HepG2 (cell line): ENCODE measurements around the gene FNDC8. TPM values are rescaled to one million over a fixed set of nuclear protein-coding genes. Genes with fewer than 3 reads are reported as not detected.

Experiments used
- ATAC-seq: fragments of 200-7000 bp; cut with Tn5 transposase; 3 replicates; pipeline ENCODE4 v1.9.1; 2020; ENCODE audit warnings: mild to moderate bottlenecking, moderate library complexity
- BruUV-seq: library from RNA; stranded (reverse); fragments of 400-500 nt; replicated peaks from 2 replicates; lab custom pipeline; 2021; lab: Mats Ljungman, UMichigan
- CTCF ChIA-PET: fragments of 300-600 bp; formaldehyde crosslinking; extraction: SDS; loops from one replicate; lab custom pipeline; 2021; ENCODE audit warnings: low total read pairs, inconsistent platforms, low intra/inter-chr PET ratio; lab: Yijun Ruan, JAX
- POLR2A ChIA-PET: fragments of 350-600 bp; sonication (Branson Sonifier 250); formaldehyde crosslinking; loops from one replicate; lab custom pipeline; 2020; ENCODE audit warnings: antibody characterized with exemption, inconsistent platforms; lab: Yijun Ruan, JAX
- DNase-seq: peaks from one replicate; pipeline ENCODE4 v3.0.0-alpha.2; 2015; ENCODE audit warnings: low spot score
- FAIRE-seq: peaks from 3 replicates; lab custom pipeline; 2011; peaks lifted over from hg19 to GRCh38; lab: Jason Lieb, UNC
- H2AFZ ChIP-seq: one replicate; pipeline ENCODE4 v1.6.1; 2011; ENCODE audit warnings: low read length, inconsistent platforms
- H3K27ac ChIP-seq: fragments of 300-600 bp; 3 replicates; pipeline ENCODE4 v1.8.0; 2011; ENCODE audit warnings: mixed run types, mild to moderate bottlenecking, mixed read lengths, low read length, inconsistent platforms; ENCODE audit not compliant: insufficient read depth; ENCODE audit errors: extremely low read length
- H3K27me3 ChIP-seq, 2 experiments: fragments of 200-600 bp in 1 of 2; 2 replicates in 1 of 2; 3 replicates in 1 of 2; pipeline versions ENCODE4 v1.6.0 to v1.8.0; 2011; ENCODE audit warnings: low read length in 2 of 2, mild to moderate bottlenecking in 2 of 2, moderate library complexity in 2 of 2, inconsistent platforms in 1 of 2; ENCODE audit not compliant: insufficient read depth in 2 of 2, control insufficient read depth in 1 of 2
- H3K36me3 ChIP-seq, 2 experiments: fragments of 200-600 bp in 1 of 2; replicated peaks in 1 of 2; 2 replicates in 1 of 2; 3 replicates in 1 of 2; pipeline versions ENCODE4 v1.5.1 to v1.8.0; 2011; ENCODE audit warnings: low read length in 2 of 2, inconsistent platforms in 1 of 2; ENCODE audit not compliant: insufficient read depth in 2 of 2, control insufficient read depth in 1 of 2
- H3K4me1 ChIP-seq: 2 replicates; pipeline ENCODE4 v1.5.1; 2012; ENCODE audit warnings: low read length, inconsistent platforms; ENCODE audit not compliant: insufficient read depth
- H3K4me2 ChIP-seq: 2 replicates; pipeline ENCODE4 v1.6.0; 2011; ENCODE audit warnings: low read depth, low read length, inconsistent platforms
- H3K4me3 ChIP-seq, 3 experiments: fragments of 200-600 bp in 1 of 3; sonication (generic), shearing (Covaris generic) in 1 of 3; replicated peaks in 1 of 3; 2 replicates each; pipeline ENCODE4 v1.5.1; 2011 to 2016; ENCODE audit warnings: low read length in 3 of 3, inconsistent platforms in 2 of 3, low read depth in 2 of 3, mild to moderate bottlenecking in 2 of 3, control low read depth in 1 of 3, mixed read lengths in 1 of 3; ENCODE audit not compliant: insufficient read depth in 1 of 3
- H3K79me2 ChIP-seq: one replicate; pipeline ENCODE4 v1.6.1; 2011; ENCODE audit warnings: low read length, inconsistent platforms; ENCODE audit not compliant: insufficient read depth
- H3K9ac ChIP-seq: 2 replicates; pipeline ENCODE4 v1.6.0; 2011; ENCODE audit warnings: mild to moderate bottlenecking, low read depth, low read length, inconsistent platforms; ENCODE audit not compliant: insufficient read depth
- H3K9me3 ChIP-seq: 2 replicates; pipeline ENCODE4 v1.5.1; 2012; ENCODE audit warnings: mild to moderate bottlenecking, low read length
- H4K20me1 ChIP-seq: 2 replicates; pipeline ENCODE4 v1.6.0; 2011; ENCODE audit warnings: inconsistent platforms, mild to moderate bottlenecking, low read length, moderate library complexity; ENCODE audit not compliant: insufficient read depth
- CHD2 ChIP-seq: IDR thresholded peaks from 2 replicates; pipeline ENCODE4 v1.6.1; 2011; ENCODE audit warnings: low read depth, low read length, improper control_type of control experiment
- FOXA1 ChIP-seq, 2 experiments: fragments of 450-650 bp in 1 of 2; sonication (generic) in 1 of 2; formaldehyde crosslinking in 1 of 2; IDR thresholded peaks; 2 replicates each; pipeline versions ENCODE4 v1.4.0 to v1.6.1; 2016 to 2020; ENCODE audit warnings: missing genetic modification reagents in 1 of 2
- MBNL3 ChIP-seq: fragments of 250-450 bp; sonication (Bioruptor Pico); conservative IDR thresholded peaks from 2 replicates; pipeline ENCODE4 v1.8.0; 2022; ENCODE audit warnings: mild to moderate bottlenecking, inconsistent platforms
- MEIS1 ChIP-seq: sonication (generic); formaldehyde crosslinking; IDR thresholded peaks from 2 replicates; pipeline ENCODE4 v1.9.0; 2021; ENCODE audit warnings: mild to moderate bottlenecking, missing genetic modification reagents, moderate library complexity, borderline replicate concordance
- NFATC3 ChIP-seq: sonication (generic); formaldehyde crosslinking; IDR thresholded peaks from 2 replicates; pipeline ENCODE4 v1.5.1; 2020; ENCODE audit warnings: mild to moderate bottlenecking, missing genetic modification reagents
- RARG ChIP-seq: sonication (generic); formaldehyde crosslinking; IDR thresholded peaks from 2 replicates; pipeline ENCODE4 v1.4.0; 2020; ENCODE audit warnings: low read depth, mild to moderate bottlenecking, missing genetic modification reagents
- SIN3A ChIP-seq: IDR thresholded peaks from 2 replicates; pipeline ENCODE4 v1.6.1; 2011; ENCODE audit warnings: low read depth, mild to moderate bottlenecking, control low read depth, low read length, borderline replicate concordance
- ZBTB21 ChIP-seq: sonication (generic); formaldehyde crosslinking; IDR thresholded peaks from 2 replicates; pipeline ENCODE4 v1.4.0; 2020; ENCODE audit warnings: missing genetic modification reagents
- ZFY ChIP-seq: sonication (generic); formaldehyde crosslinking; IDR thresholded peaks from 2 replicates; pipeline ENCODE4 v1.4.0; 2020; ENCODE audit warnings: missing genetic modification reagents
- ZNF382 ChIP-seq: sonication (generic); formaldehyde crosslinking; IDR thresholded peaks from 2 replicates; pipeline ENCODE4 v1.5.0; 2020; ENCODE audit warnings: missing genetic modification reagents, mild to moderate bottlenecking, borderline replicate concordance
- WGBS: methylation state at CpG from one replicate; pipeline ENCODE4 v1.1.6; 2017; ENCODE audit warnings: low lambda C conversion rate; 5-methylcytosine and 5-hydroxymethylcytosine counted together
- in situ Hi-C: cut with HindIII; loops from 2 replicates; pipeline ENCODE4 v1.10.0; 2017; ENCODE audit warnings: low pct_unique_long_range_greater_than_20kb; ENCODE audit not compliant: extremely low pct_ligation_motif_present
- intact Hi-C: fragments of 100-400 bp; cut with micrococcal nuclease; formaldehyde crosslinking; loops from one replicate; pipeline ENCODE4 v1.10.0; 2022; ENCODE audit not compliant: unreplicated experiment
- polyA plus RNA-seq, 8 experiments: library from polyadenylated mRNA; depleted of rRNA in 3 of 8; stranded (reverse) in 7 of 8; unstranded in 1 of 8; fragments of >200 nt; fragmentation: Illumina TruSeq in 4 of 8; extraction: Trizol in 4 of 8; gene quantifications; 2 replicates each; pipeline versions ENCODE4 v1.2.1 to v1.2.3, GENCODE V29; 2011 to 2016; ENCODE audit warnings: low read depth in 4 of 8, missing spikeins in 1 of 8, mixed read lengths in 1 of 8; ENCODE audit not compliant: insufficient read depth in 1 of 8
- total RNA-seq, 5 experiments: library from RNA; depleted of rRNA; stranded (reverse); fragments of >200 nt; fragmentation: Illumina TruSeq; extraction: Trizol; gene quantifications; 2 replicates each; pipeline ENCODE4 v1.2.3, GENCODE V29; 2016; ENCODE audit warnings: low read depth in 1 of 5
- TF ChIP-seq, protein P1 (sequence below): sonication (generic); formaldehyde crosslinking; IDR thresholded peaks from 2 replicates; pipeline ENCODE4 v1.5.1; 2020; ENCODE audit warnings: missing genetic modification reagents, mild to moderate bottlenecking, borderline replicate concordance
- TF ChIP-seq, protein P2 (sequence below): sonication (generic); formaldehyde crosslinking; IDR thresholded peaks from 2 replicates; pipeline ENCODE4 v1.5.0; 2020; ENCODE audit warnings: mild to moderate bottlenecking, missing genetic modification reagents, moderate library complexity

The FNDC8 gene
- total and polyA plus RNA-seq, 2 of the 13 experiments (the other 11 are each of a cell fraction or from before 2014, with no cell fraction given), result not detected

DNA sequence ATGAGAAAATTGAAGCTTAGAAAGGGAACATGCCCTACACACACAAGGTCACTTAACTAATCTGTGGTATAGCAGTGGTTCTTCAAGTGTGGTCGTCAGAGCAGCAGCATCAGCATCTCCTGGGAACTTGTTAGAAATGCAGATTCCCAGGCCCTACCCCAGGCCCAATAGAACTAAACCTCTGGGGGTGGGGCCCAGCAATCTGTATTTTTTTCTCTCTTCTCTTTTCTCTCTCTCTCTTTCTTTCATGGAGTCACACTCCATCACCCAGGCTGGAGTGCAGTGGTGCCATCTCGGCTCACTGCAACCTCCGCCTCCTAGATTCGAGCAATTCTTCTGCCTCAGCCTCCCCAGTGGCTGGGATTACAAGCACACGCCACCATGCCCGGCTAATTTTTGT is 16.8 kb downstream of the FNDC8 start:
- TF ChIP-seq CHD2 (no peak), FOXA1 (IDR thresholded peaks at IDR 0.05) (no peak), FOXA1 (CRISPR knock-in tag; IDR thresholded peaks at IDR 0.05) (no peak), SIN3A (no peak), MBNL3 (CRISPR knock-in tag) (no peak), NFATC3 (CRISPR knock-in tag) (no peak), ZFY (CRISPR knock-in tag) (no peak), ZNF382 (CRISPR knock-in tag) (no peak), MEIS1 (no peak), ZBTB21 (no peak), RARG (CRISPR knock-in tag) (no peak)
- TF ChIP-seq, protein P1, sequence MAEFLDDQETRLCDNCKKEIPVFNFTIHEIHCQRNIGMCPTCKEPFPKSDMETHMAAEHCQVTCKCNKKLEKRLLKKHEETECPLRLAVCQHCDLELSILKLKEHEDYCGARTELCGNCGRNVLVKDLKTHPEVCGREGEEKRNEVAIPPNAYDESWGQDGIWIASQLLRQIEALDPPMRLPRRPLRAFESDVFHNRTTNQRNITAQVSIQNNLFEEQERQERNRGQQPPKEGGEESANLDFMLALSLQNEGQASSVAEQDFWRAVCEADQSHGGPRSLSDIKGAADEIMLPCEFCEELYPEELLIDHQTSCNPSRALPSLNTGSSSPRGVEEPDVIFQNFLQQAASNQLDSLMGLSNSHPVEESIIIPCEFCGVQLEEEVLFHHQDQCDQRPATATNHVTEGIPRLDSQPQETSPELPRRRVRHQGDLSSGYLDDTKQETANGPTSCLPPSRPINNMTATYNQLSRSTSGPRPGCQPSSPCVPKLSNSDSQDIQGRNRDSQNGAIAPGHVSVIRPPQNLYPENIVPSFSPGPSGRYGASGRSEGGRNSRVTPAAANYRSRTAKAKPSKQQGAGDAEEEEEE (CRISPR knock-in tag), result no peak
- TF ChIP-seq, protein P2, sequence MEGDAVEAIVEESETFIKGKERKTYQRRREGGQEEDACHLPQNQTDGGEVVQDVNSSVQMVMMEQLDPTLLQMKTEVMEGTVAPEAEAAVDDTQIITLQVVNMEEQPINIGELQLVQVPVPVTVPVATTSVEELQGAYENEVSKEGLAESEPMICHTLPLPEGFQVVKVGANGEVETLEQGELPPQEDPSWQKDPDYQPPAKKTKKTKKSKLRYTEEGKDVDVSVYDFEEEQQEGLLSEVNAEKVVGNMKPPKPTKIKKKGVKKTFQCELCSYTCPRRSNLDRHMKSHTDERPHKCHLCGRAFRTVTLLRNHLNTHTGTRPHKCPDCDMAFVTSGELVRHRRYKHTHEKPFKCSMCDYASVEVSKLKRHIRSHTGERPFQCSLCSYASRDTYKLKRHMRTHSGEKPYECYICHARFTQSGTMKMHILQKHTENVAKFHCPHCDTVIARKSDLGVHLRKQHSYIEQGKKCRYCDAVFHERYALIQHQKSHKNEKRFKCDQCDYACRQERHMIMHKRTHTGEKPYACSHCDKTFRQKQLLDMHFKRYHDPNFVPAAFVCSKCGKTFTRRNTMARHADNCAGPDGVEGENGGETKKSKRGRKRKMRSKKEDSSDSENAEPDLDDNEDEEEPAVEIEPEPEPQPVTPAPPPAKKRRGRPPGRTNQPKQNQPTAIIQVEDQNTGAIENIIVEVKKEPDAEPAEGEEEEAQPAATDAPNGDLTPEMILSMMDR (CRISPR knock-in tag), result no peak
- no peak for DNase-seq
- Histone ChIP-seq H3K4me3 (no peak overlapping the region), H3K36me3 (peaks cover 32 to 67% of the 10 kb centered on the region in 2 experiments), H4K20me1 (no peaks in the 10 kb centered on the region), H2AFZ (no peak overlapping the region), H3K27ac (no peak overlapping the region), H3K4me2 (no peak overlapping the region), H3K9me3 (no peaks in the 10 kb centered on the region), H3K79me2 (peaks cover 13% of the 10 kb centered on the region), H3K4me1 (peaks cover 8% of the 10 kb centered on the region), H3K9ac (no peak overlapping the region), H3K27me3 (no peaks in the 10 kb centered on the region; a peak in 1 of 5 replicates)
- no peak for FAIRE-seq
- ChIA-PET CTCF (no interaction called here), POLR2A (no interaction called here)
- 96% methylated on average over 6 of the region's 6 CpGs for WGBS
- no peak for ATAC-seq
- in situ Hi-C loops, result no loop called here
- no TSS peak for BruUV-seq
- intact Hi-C loops, result no loop called here
